Stimulated activated naive CD4-positive, alpha-beta T cell treated with Interleukin-2 at 50 U/mL for 16 hours (primary cell): ENCODE data around the gene RHOJ.
"Not testable (repeated sequence)": the region's sequence is repeated elsewhere in the genome, so short reads cannot be mapped to it uniquely, and the experiment has no call there.

Experiments used
- DNase-seq: peaks from one replicate; lab custom pipeline; 2025; lab: John Stamatoyannopoulos, UW

Gene RHOJ

GRCh38 chr14:63204407-63205043, at the start of gene RHOJ:
TSS of gene RHOJ (plus strand) at chr14:63204443. CDS start at chr14:63204870, 427 bp downstream.
- DNase-seq = no peak

- no peak for DNase-seq
Measured at GRCh38 chr14:63155511-63156185, 48.6 kb upstream of the RHOJ start.

GRCh38 chr14:63157195-63157594, 47.0 kb upstream of the RHOJ start:
- no peak for DNase-seq

- DNase-seq = no peak
Measured at GRCh38 chr14:63163306-63163705, 40.9 kb upstream of the RHOJ start.

- DNase-seq = no peak
Measured at GRCh38 chr14:63164108-63164683, 40.0 kb upstream of the RHOJ start.

- not testable (repeated sequence) for DNase-seq
Measured at GRCh38 chr14:63165267-63165666, 39.0 kb upstream of the RHOJ start.

GRCh38 chr14:63167044-63167443, 37.2 kb upstream of the RHOJ start:
- no peak for DNase-seq

GRCh38 chr14:63174760-63175191, 29.5 kb upstream of the RHOJ start:
- no peak for DNase-seq

GRCh38 chr14:63175531-63175930, 28.7 kb upstream of the RHOJ start:
- DNase-seq = no peak

- DNase-seq = no peak
Measured at GRCh38 chr14:63178912-63179311, 25.3 kb upstream of the RHOJ start.

GRCh38 chr14:63179383-63179782, 24.9 kb upstream of the RHOJ start:
- no peak for DNase-seq

- no peak for DNase-seq
Measured at GRCh38 chr14:63180011-63180410, 24.2 kb upstream of the RHOJ start.

- DNase-seq = no peak
Measured at GRCh38 chr14:63182968-63183367, 21.3 kb upstream of the RHOJ start.

- no peak for DNase-seq
Measured at GRCh38 chr14:63186453-63186852, 17.8 kb upstream of the RHOJ start.

GRCh38 chr14:63191211-63191610, 13.0 kb upstream of the RHOJ start:
- DNase-seq = no peak

- DNase-seq = no peak
Measured at GRCh38 chr14:63192085-63192484, 12.2 kb upstream of the RHOJ start.

GRCh38 chr14:63193236-63193635, 11.0 kb upstream of the RHOJ start:
- no peak for DNase-seq

GRCh38 chr14:63200035-63200740, 4.1 kb upstream of the RHOJ start:
- no peak for DNase-seq

GRCh38 chr14:63200767-63201166, 3.5 kb upstream of the RHOJ start:
- no peak for DNase-seq

GRCh38 chr14:63203015-63203414, 1.2 kb upstream of the RHOJ start:
- no peak for DNase-seq

- no peak for DNase-seq
Measured at GRCh38 chr14:63203618-63204406, 431 bp upstream of the RHOJ start.

- no peak for DNase-seq
Measured at GRCh38 chr14:63205044-63205575, 867 bp downstream of the RHOJ start.
